Activated CD8-positive, alpha-beta T cell treated with anti-CD3 and anti-CD28 coated beads for 36 hours (primary cell): ENCODE measurements around the gene LYZL6. TPM values are rescaled to one million over a fixed set of nuclear protein-coding genes. Genes with fewer than 3 reads are reported as not detected.

ENCODE experiments used
- ATAC-seq: fragments of 200-7000 bp; cut with Tn5 transposase; one replicate; pipeline ENCODE4 v1.10.0; 2021; ENCODE audit warnings: mild to moderate bottlenecking, moderate library complexity
- CTCF ChIA-PET: fragments of 350-600 bp; sonication (Branson Sonifier 250); formaldehyde crosslinking; loops from one replicate; lab custom pipeline; 2021; ENCODE audit warnings: antibody characterized with exemption; lab: Charles Lee
- POLR2A ChIA-PET: fragments of 350-600 bp; sonication (Branson Sonifier 250); formaldehyde crosslinking; loops from one replicate; lab custom pipeline; 2021; ENCODE audit warnings: antibody characterized with exemption; lab: Charles Lee
- DNase-seq: peaks from one replicate; pipeline ENCODE4 v3.0.0-alpha.2; 2020
- H3K27ac Mint-ChIP-seq: one replicate; pipeline ENCODE4 v1.8.0; 2021; ENCODE audit warnings: mild to moderate bottlenecking, mixed read lengths
- H3K27me3 Mint-ChIP-seq: one replicate; pipeline ENCODE4 v1.8.0; 2021; ENCODE audit warnings: mixed read lengths
- H3K36me3 Mint-ChIP-seq: one replicate; pipeline ENCODE4 v1.8.0; 2021; ENCODE audit warnings: low read depth, mixed read lengths
- H3K4me1 Mint-ChIP-seq: one replicate; pipeline ENCODE4 v1.8.0; 2021; ENCODE audit warnings: low read depth, mixed read lengths
- H3K4me3 Mint-ChIP-seq: one replicate; pipeline ENCODE4 v1.8.0; 2021; ENCODE audit warnings: mild to moderate bottlenecking, moderate library complexity, mixed read lengths
- H3K9me3 Mint-ChIP-seq: one replicate; pipeline ENCODE4 v1.8.0; 2021; ENCODE audit warnings: mixed read lengths
- intact Hi-C: fragments of 100-400 bp; cut with micrococcal nuclease; formaldehyde crosslinking; loops from one replicate; pipeline ENCODE4 v1.10.0; 2022
- total RNA-seq, 2 experiments: library from RNA; stranded (reverse); gene quantifications; one replicate each; pipeline ENCODE4 v1.2.3, GENCODE V29; 2021
- TF ChIP-seq, protein P1 (sequence below): fragments of 200-600 bp; IDR thresholded peaks from one replicate; pipeline ENCODE4 v1.8.0; 2022; ENCODE audit warnings: antibody characterized with exemption, mild to moderate bottlenecking

LYZL6 gene
- total RNA-seq, 2 experiments from 2014 or later: not detected

DNA sequence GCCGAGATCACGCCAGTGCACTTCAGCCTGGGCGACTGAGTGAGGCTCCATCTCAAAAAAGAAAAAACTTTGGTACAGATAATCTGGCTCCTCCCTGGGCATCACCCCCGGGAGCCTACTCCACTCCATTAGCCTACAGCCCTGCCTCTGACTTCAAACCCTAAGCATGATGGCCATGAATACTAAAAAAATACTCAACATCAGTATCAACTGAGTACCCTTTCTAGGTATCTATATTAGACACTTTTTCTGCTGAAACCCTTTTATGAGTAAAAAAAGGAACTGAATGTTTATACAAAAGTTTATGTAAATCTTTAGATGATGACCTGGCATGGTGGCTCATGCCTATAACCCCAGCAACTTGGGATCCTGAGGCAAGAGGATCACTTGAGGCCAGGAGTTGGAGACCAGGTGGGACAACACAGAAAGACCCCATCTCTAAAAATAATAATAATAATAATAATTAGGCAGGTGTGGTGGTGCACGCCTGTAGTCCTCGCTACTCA lies 19.9 kb downstream of the LYZL6 start:
- no peak overlapping the region for H3K4me3 Mint-ChIP-seq
- TF ChIP-seq, protein P1, sequence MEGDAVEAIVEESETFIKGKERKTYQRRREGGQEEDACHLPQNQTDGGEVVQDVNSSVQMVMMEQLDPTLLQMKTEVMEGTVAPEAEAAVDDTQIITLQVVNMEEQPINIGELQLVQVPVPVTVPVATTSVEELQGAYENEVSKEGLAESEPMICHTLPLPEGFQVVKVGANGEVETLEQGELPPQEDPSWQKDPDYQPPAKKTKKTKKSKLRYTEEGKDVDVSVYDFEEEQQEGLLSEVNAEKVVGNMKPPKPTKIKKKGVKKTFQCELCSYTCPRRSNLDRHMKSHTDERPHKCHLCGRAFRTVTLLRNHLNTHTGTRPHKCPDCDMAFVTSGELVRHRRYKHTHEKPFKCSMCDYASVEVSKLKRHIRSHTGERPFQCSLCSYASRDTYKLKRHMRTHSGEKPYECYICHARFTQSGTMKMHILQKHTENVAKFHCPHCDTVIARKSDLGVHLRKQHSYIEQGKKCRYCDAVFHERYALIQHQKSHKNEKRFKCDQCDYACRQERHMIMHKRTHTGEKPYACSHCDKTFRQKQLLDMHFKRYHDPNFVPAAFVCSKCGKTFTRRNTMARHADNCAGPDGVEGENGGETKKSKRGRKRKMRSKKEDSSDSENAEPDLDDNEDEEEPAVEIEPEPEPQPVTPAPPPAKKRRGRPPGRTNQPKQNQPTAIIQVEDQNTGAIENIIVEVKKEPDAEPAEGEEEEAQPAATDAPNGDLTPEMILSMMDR: no peak
- H3K27me3 Mint-ChIP-seq: no peaks in the 10 kb centered on the region
- H3K4me1 Mint-ChIP-seq: peaks cover 34% of the 10 kb centered on the region
- no peaks in the 10 kb centered on the region for H3K9me3 Mint-ChIP-seq
- H3K36me3 Mint-ChIP-seq: peaks cover 13% of the 10 kb centered on the region
- ChIA-PET POLR2A (no interaction called here), CTCF (interaction anchor here (1.4 kb wide), 1 partner anchor 74 kb away, joined by 12 read pairs; no protein-coding TSS in a partner anchor)
- no peak overlapping the region for H3K27ac Mint-ChIP-seq
- ATAC-seq: no peak
- DNase-seq: no peak
- intact Hi-C loops: no loop called here

DNA sequence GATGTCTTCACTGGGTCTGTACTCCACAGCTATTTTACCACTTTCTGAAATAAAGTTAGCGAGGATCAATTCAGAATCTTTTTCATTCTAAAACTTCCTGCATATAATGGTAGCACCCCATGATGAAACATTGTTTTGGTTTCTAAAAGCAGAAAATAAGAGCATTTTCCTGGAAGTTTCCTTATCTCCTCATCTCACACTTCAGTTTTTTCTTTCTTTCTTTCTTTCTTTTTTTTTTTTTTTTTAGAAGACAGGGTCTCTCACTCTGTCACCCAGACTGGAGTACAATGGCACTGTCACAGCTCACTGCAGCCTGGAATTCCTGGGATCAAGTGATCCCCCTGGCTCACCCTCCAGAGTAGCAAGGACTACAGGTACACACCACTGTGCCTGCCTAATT lies 23.3 kb downstream of the LYZL6 start:
- TF ChIP-seq, protein P1: no peak
- no peak overlapping the region for H3K4me3 Mint-ChIP-seq
- no peaks in the 10 kb centered on the region for H3K9me3 Mint-ChIP-seq
- ChIA-PET POLR2A (interaction anchor here (1.1 kb wide), 1 partner anchor 21 kb away, joined by 3 read pairs; no protein-coding TSS in a partner anchor), CTCF (no interaction called here)
- H3K36me3 Mint-ChIP-seq: peaks cover 11% of the 10 kb centered on the region
- no peak for ATAC-seq
- intact Hi-C loops: no loop called here
- H3K4me1 Mint-ChIP-seq: peaks cover 37% of the 10 kb centered on the region
- H3K27ac Mint-ChIP-seq: peak overlapping the region; percentile 52
- DNase-seq: no peak
- no peaks in the 10 kb centered on the region for H3K27me3 Mint-ChIP-seq

DNA sequence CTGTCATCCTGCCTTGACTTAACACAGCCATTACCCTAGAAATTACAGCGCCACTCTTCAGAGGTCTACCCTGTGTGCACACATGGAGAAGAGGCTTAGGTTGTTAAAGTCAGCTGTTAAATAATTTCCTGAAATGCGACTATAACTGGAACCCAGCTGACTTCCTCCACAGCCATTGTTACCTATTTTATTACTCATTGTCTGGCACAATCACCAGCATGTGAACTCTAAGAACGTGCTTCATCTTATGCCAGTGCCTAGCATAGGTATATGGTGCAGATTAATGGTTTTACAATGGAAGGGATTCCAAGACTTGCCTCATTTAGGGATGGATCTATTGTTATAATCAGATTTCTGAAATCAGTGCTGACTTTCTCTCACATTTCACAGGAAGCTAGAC lies 24.8 kb downstream of the LYZL6 start:
- no peak overlapping the region for H3K4me3 Mint-ChIP-seq
- intact Hi-C loops: no loop called here

DNA sequence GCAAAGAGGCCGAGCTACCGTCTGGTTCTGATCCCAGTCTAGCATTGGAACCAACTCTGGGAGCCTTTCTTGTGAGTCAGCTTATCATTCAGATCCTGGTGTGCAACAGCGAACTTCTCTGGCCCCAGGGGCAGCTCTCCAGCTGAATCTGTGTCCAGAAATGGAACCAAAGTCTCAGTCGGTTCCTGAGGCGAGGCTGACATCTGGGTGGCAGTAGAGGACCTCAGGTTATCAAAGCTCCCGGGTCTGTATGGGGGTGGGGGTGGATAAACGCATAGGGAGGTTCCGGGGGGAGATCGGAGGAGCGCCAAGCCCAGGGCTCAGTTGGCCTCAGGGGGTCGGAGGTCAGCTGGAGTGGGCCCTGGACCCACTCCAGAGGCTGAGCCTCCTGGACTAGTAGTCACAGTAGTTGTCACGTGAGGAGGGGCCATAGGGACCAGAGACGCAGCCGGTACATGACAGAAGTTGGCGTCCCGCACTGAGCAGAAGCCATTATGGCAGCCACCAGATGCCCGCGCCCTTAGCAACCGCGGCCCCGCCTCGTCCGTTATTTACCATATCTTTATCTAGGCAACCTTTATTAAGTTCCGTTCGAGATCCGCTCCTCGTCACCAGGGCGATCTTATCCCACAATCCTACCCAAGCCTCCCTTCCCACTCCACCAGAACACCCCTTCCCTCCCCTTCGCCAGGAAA lies 25.8 kb downstream of the LYZL6 start:
- ATAC-seq (no peak), DNase-seq (no peak)
- Mint-ChIP-seq H3K27ac (no peak overlapping the region), H3K4me3 (no peak overlapping the region), H3K27me3 (no peaks in the 10 kb centered on the region), H3K4me1 (peaks cover 48% of the 10 kb centered on the region), H3K36me3 (peaks cover 11% of the 10 kb centered on the region), H3K9me3 (no peaks in the 10 kb centered on the region)
- intact Hi-C loops: no loop called here
- TF ChIP-seq, protein P1: no peak
- POLR2A ChIA-PET: interaction anchor here (0.7 to 1.6 kb wide), 3 partner anchors 9 to 14 kb away, joined by 3 to 4 read pairs (median 3); no protein-coding TSS in a partner anchor
- CTCF ChIA-PET: interaction anchor here (0.7 to 1.5 kb wide), 3 partner anchors 10 to 153 kb away, joined by 3 read pairs; no protein-coding TSS in a partner anchor

More for the DNA sequence above, 24.8 kb downstream of the LYZL6 start:
- Mint-ChIP-seq H3K4me1 (peaks cover 38% of the 10 kb centered on the region), H3K36me3 (peaks cover 5% of the 10 kb centered on the region), H3K27me3 (no peaks in the 10 kb centered on the region), H3K9me3 (no peaks in the 10 kb centered on the region), H3K27ac (no peak overlapping the region)
- TF ChIP-seq, protein P1: no peak
- ChIA-PET CTCF (interaction anchor here (0.9 kb wide), 1 partner anchor 69 kb away, joined by 3 read pairs; no protein-coding TSS in a partner anchor), POLR2A (interaction anchor here (1.2 kb wide), 1 partner anchor 27 kb away, joined by 3 read pairs; no protein-coding TSS in a partner anchor)
- ATAC-seq: no peak
- no peak for DNase-seq
